Thyroid gland (tissue), 4 donors: Measurements from ENCODE around the gene ADAMTS2. TPM values are rescaled to one million over a fixed set of nuclear protein-coding genes. Genes with fewer than 3 reads are reported as not detected.
A peak's percentile ranks its signal among the peaks of the same experiment; 100 is the strongest.

Source experiments
- DNase-seq, 2 donors: peaks; one replicate each; pipeline ENCODE4 v3.0.0-alpha.2; 2019
- H3K27ac ChIP-seq, 3 donors: fragments of 200-600 bp; sonication (generic); 1 replicate in 2 of 3; 2 replicates in 1 of 3; pipeline ENCODE4 v1.5.1; 2016 to 2019; ENCODE audit warnings: mild to moderate bottlenecking in 1 of 3, moderate library complexity in 1 of 3
- H3K27me3 ChIP-seq: fragments of 200-600 bp; sonication (generic); one replicate; pipeline ENCODE4 v1.5.1; 2019
- H3K36me3 ChIP-seq, 2 donors: fragments of 200-600 bp; sonication (generic); one replicate each; pipeline ENCODE4 v1.5.1; 2016 to 2019
- H3K4me1 ChIP-seq, 2 donors: fragments of 200-600 bp; sonication (generic); one replicate each; pipeline ENCODE4 v1.5.1; 2017 to 2019
- H3K4me3 ChIP-seq, 3 donors: fragments of 200-600 bp; sonication (generic); replicated peaks in 1 of 3; 1 replicate in 2 of 3; 2 replicates in 1 of 3; pipeline ENCODE4 v1.5.1; 2016; ENCODE audit warnings: mild to moderate bottlenecking in 1 of 3
- H3K9me3 ChIP-seq: fragments of 200-600 bp; sonication (generic); one replicate; pipeline ENCODE4 v1.5.1; 2017
- POLR2A ChIP-seq, 2 donors: fragments of 450-650 bp; IDR thresholded peaks; one replicate each; pipeline ENCODE4 v1.6.1; 2017; ENCODE audit warnings: antibody characterized with exemption in 2 of 2, mild to moderate bottlenecking in 2 of 2, moderate library complexity in 1 of 2
- whole genome bisulfite sequencing, 2 donors: methylation state at CpG; one replicate each; pipeline ENCODE4 v1.1.5; 2017; 5-methylcytosine and 5-hydroxymethylcytosine counted together
- intact Hi-C: fragments of 100-400 bp; cut with DNase I; formaldehyde crosslinking; loops from one replicate; pipeline ENCODE4 v1.15.1; 2023
- total RNA-seq, 4 donors: library from RNA; depleted of rRNA; stranded (reverse); fragments of >200 nt; gene quantifications; one replicate each; pipeline ENCODE4 v1.2.3, GENCODE V29; 2016
- TF ChIP-seq, protein P1 (sequence below), 6 experiments: fragments of 200-600 bp in 3 of 6; fragments of 450-650 bp in 3 of 6; sonication (generic) in 3 of 6; IDR thresholded peaks; one replicate each; pipeline ENCODE4 v1.5.1; 2016 to 2019; ENCODE audit warnings: antibody characterized with exemption in 6 of 6, mild to moderate bottlenecking in 2 of 6, inconsistent platforms in 1 of 6, moderate library complexity in 1 of 6

Gene ADAMTS2
- total RNA-seq, 4 donors from 2014 or later = 3.5 to 16.2 (median 7.3) TPM

GRCh38 chr5:179271821-179272325, 73.4 kb downstream of the ADAMTS2 start:
- DNase-seq = no peak
- no peaks in the 10 kb centered on the region for H3K9me3 ChIP-seq
- no peaks in the 10 kb centered on the region for H3K27me3 ChIP-seq
- no peak overlapping the region for H3K4me3 ChIP-seq
- 90 to 93% methylated on average over 6 to 8 of the region's 13 CpGs for WGBS, 2 donors
- H3K27ac ChIP-seq = no peak overlapping the region
- no peaks in the 10 kb centered on the region for H3K36me3 ChIP-seq
- H3K4me1 ChIP-seq = peaks cover 0 to 42% of the 10 kb centered on the region in 2 donors
- TF ChIP-seq, protein P1, sequence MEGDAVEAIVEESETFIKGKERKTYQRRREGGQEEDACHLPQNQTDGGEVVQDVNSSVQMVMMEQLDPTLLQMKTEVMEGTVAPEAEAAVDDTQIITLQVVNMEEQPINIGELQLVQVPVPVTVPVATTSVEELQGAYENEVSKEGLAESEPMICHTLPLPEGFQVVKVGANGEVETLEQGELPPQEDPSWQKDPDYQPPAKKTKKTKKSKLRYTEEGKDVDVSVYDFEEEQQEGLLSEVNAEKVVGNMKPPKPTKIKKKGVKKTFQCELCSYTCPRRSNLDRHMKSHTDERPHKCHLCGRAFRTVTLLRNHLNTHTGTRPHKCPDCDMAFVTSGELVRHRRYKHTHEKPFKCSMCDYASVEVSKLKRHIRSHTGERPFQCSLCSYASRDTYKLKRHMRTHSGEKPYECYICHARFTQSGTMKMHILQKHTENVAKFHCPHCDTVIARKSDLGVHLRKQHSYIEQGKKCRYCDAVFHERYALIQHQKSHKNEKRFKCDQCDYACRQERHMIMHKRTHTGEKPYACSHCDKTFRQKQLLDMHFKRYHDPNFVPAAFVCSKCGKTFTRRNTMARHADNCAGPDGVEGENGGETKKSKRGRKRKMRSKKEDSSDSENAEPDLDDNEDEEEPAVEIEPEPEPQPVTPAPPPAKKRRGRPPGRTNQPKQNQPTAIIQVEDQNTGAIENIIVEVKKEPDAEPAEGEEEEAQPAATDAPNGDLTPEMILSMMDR (IDR thresholded peaks at IDR 0.05) = no peak
- no peak for TF ChIP-seq POLR2A (IDR thresholded peaks at IDR 0.05)
- intact Hi-C loops = no loop called here

GRCh38 chr5:179271428-179271734, 73.9 kb downstream of the ADAMTS2 start:
- H3K36me3 ChIP-seq = no peaks in the 10 kb centered on the region

GRCh38 chr5:179270581-179271427, 74.5 kb downstream of the ADAMTS2 start:
- no peak overlapping the region for H3K4me3 ChIP-seq
- WGBS, 2 donors = 65 to 68% methylated on average over 8 to 14 of the region's 15 CpGs
- intact Hi-C loops = no loop called here
- H3K9me3 ChIP-seq = no peaks in the 10 kb centered on the region
- H3K36me3 ChIP-seq = no peaks in the 10 kb centered on the region
- DNase-seq = no peak
- TF ChIP-seq POLR2A (IDR thresholded peaks at IDR 0.05) = no peak
- TF ChIP-seq, protein P1 (IDR thresholded peaks at IDR 0.05) = no peak
- peaks cover 4 to 43% of the 10 kb centered on the region in 2 donors for H3K4me1 ChIP-seq
- no peaks in the 10 kb centered on the region for H3K27me3 ChIP-seq
- peak overlapping the region in 1 of 3 donors; percentile 22 for H3K27ac ChIP-seq

More at GRCh38 chr5:179271428-179271734, 73.9 kb downstream of the ADAMTS2 start:
- WGBS, 2 donors = 81 to 92% methylated on average over 7 to 8 of the region's 8 CpGs
- Histone ChIP-seq H3K4me3 (no peak overlapping the region), H3K27me3 (no peaks in the 10 kb centered on the region), H3K9me3 (no peaks in the 10 kb centered on the region), H3K27ac (no peak overlapping the region), H3K4me1 (peaks cover 1 to 41% of the 10 kb centered on the region in 2 donors)
- TF ChIP-seq, protein P1 (IDR thresholded peaks at IDR 0.05) = no peak
- TF ChIP-seq POLR2A (IDR thresholded peaks at IDR 0.05) = no peak
- no peak for DNase-seq
- intact Hi-C loops = no loop called here

DNA sequence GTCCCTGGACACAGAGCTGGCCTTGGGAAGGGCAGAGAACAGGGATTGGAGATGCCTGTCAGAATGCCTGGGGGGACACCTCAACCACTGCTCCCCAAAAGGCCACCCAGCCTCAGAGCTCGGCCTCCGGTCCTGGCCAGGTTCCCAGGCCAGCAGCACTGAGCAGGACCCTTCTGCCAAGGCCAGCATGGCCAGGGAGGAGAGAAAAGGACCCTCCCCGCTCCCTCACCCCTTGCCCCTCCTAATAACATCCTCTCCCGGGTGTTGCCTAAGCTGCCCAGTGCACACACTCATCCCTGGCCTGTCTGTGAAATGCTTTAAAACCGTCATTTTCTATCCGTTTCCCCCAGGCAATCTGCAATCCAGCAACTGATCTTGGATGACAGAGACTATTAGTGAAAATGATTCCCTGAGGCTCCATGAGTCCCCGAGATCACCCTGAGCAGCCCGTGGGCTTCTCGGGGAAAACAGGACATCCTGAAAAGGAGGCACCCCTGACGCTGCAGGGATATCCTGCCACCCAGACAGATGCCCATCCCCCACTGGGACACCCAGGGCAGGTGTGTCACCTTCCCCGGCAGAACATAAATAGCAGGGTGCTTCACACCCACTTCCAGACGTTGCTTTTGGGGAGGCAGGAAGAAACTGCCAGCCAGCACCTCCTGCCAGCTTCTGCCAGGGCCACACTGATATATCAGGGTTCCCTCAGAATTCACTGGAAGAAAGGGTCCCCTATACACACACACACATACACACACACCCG, 75.3 kb downstream of the ADAMTS2 start:
- H3K27ac ChIP-seq = no peak overlapping the region
- H3K4me1 ChIP-seq = peaks cover 9 to 45% of the 10 kb centered on the region in 2 donors

More for the DNA sequence above, 75.3 kb downstream of the ADAMTS2 start:
- TF ChIP-seq POLR2A (IDR thresholded peaks at IDR 0.05) = no peak
- TF ChIP-seq, protein P1 (IDR thresholded peaks at IDR 0.05) = no peak
- H3K36me3 ChIP-seq = no peaks in the 10 kb centered on the region
- DNase-seq = no peak
- no peaks in the 10 kb centered on the region for H3K9me3 ChIP-seq
- H3K4me3 ChIP-seq = no peak overlapping the region
- intact Hi-C loops = no loop called here
- no peaks in the 10 kb centered on the region for H3K27me3 ChIP-seq
- WGBS, 2 donors = 65 to 81% methylated on average over 8 to 11 of the region's 13 CpGs
